GM12874 (cell line): ENCODE measurements around the gene CXCL12.

Experiments used
- TF ChIP-seq, protein P1 (sequence below): IDR thresholded peaks from 2 replicates; pipeline ENCODE4 v1.5.1; 2011; ENCODE audit warnings: low read depth, mild to moderate bottlenecking, control low read depth, low read length, moderate library complexity; ENCODE audit not compliant: insufficient read depth

The CXCL12 gene

DNA sequence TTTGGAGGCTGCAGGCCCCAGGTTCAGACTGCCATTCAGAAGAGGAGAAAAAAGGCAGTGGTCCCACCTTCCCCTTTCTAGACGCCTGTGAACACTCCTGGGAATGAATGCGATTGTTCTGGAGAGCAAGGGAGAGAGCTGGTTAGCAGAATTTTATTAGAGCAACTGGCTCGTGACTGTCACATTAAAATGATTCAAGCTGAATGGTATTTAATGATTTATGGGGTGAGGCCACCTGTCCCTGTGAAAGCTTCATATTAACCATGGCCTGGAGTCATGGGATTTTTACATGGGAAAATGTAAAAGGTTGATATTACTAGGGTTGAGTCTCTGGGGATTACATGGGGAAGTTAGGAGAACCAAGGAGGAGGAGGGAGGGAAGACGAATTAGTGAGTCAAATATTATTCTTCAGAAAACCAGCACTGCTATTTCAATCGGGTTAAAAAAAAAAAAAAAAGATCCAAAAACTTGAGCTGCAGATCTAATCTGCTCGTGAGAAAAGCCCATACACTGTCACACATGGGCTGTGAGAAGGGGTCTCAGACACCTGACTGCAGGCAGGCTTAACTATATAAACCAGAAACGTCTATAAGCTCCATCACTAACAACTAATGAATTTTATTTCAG lies 8.3 kb downstream of the CXCL12 start:
- TF ChIP-seq, protein P1, sequence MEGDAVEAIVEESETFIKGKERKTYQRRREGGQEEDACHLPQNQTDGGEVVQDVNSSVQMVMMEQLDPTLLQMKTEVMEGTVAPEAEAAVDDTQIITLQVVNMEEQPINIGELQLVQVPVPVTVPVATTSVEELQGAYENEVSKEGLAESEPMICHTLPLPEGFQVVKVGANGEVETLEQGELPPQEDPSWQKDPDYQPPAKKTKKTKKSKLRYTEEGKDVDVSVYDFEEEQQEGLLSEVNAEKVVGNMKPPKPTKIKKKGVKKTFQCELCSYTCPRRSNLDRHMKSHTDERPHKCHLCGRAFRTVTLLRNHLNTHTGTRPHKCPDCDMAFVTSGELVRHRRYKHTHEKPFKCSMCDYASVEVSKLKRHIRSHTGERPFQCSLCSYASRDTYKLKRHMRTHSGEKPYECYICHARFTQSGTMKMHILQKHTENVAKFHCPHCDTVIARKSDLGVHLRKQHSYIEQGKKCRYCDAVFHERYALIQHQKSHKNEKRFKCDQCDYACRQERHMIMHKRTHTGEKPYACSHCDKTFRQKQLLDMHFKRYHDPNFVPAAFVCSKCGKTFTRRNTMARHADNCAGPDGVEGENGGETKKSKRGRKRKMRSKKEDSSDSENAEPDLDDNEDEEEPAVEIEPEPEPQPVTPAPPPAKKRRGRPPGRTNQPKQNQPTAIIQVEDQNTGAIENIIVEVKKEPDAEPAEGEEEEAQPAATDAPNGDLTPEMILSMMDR = no peak

DNA sequence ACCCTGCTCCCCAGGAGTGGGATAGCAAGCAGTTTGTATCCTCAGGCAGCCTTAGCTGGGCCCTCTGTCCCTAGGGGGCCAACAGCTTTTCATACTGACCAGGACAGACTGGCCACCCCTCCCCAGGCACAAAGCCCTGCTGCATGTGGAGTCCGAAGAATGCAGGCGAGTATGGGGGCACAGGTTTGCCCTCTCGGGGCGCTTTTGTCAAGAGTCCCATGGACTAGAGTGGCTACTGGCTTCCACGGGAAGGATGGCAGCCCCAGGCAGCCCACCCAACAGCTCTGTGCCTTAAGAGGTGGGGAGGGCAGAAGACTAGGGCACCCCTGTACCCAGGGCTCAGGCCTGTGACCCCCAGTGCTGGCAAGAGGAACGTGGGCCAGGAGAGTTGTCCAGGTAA lies 10.7 kb downstream of the CXCL12 start:
- TF ChIP-seq, protein P1 = no peak

DNA sequence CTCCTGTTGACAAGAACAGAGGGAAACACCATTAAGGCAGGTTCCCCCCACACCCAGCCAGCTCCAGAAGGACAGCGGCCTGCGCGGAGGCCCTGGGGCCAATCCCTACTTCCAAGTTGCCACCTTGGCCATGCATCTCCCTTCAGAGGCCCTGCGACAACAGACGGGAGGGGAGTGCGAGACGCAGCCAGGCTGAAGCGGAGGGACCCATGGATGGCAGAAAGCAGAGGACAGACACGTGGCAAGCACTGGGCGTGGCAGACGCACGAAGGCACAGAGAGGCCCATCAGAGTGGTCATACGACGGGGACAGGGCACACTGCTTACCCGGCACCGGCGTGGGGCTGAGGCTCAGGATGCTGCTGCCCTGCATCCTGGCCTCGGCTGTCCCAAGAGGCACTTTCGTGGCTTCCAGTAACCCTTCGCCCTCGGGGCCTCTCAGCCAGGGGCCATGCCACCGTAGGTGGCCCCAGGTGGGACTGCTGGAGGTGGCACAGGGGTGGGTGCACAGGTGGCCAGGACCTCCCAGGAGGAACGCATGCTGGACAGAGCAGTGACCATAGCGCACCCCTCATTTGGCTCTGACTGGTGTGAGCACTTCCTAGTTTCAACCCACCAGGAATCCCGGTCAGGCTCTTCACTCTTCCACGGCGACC lies 11.4 kb downstream of the CXCL12 start:
- TF ChIP-seq, protein P1 = no peak

DNA sequence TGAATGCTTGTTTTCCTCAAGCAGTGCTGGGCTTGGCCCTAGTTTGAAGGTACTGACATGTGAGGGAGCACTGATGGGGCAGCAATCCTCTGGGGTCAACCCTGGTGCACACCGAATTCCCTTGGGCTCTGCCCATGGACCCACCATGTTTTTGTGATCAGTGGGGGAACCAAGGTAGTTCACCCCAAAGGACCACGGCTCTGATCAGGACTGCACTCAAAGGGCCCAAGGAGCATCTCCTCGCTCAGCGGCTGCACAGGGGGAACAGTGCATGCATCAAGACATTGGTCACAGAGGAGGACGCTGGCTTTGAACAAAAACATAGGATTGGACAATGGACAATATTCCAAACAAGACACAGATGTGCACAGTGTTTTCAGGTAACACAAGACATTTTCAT lies 12.7 kb downstream of the CXCL12 start:
- TF ChIP-seq, protein P1 = no peak

DNA sequence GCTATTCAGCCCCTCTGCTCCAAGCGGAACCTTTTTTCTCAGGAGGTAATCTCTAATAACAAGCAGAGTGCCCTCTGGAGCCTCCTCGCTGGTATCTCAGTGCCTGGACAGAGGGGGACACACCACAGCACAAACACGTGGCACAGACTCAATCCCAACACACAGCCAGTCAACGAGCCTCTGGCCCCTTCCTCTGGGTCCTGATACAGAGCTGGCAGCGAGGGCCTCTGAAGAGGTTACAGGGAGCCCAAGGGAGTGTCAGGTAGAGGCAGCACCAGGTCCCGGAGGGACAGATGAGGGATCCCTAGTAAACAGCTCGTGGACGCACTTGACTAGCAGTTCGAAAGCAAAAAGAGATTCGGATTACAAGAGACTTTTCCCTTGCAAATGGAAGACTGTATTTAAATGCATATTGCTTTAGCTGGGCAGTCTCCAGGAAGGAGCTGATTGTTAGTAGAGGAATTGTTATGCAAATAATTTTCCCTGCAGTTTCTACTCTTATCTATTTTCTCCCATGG lies 14.1 kb downstream of the CXCL12 start:
- TF ChIP-seq, protein P1 = no peak

DNA sequence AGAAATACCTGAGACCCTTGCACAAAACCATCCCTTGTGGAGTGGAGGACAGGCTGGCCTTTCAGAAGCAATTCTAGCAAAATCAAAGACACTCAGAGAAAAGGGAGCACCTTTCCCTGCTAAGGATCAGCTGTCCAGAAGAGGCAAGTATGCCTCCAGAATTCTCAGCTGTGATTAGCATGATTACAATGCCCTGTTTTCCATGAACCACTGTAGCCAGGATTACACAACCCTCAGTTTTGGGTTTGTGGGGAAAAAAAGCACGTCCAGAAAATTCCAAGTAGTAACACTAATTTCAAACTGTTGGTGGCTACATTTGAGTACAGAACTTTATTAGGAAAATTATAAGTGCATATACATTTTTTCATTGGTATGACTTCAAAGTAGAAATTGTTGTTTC lies 15.0 kb downstream of the CXCL12 start:
- TF ChIP-seq, protein P1 = no peak

DNA sequence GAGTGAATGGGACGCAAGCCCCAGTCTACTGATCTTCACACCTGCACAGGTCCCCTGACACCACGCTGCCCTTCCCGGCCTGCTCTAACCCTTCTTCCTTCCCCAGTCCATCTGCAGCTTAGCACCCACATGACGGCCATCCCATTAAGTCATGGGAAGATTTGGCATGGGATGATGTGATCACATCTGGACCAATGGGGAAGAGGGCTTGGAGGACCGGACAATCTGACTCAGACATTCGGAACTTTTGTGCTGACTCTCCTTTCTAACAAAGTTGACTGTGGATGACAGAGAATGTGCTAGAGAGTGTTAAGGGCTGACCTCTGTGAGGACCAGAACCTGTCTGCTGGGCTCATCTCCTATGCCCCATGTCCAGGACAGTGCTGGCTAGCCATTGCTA lies 15.6 kb downstream of the CXCL12 start:
- TF ChIP-seq, protein P1 = no peak
